Keratinocyte (primary cell): ENCODE data around the gene MARCHF10.

ENCODE experiments used
- EZH2 ChIP-seq: IDR thresholded peaks from one replicate; pipeline ENCODE4 v1.6.1; 2012; ENCODE audit warnings: inconsistent platforms, mild to moderate bottlenecking, low read length, moderate library complexity
- TF ChIP-seq, protein P1 (sequence below), 3 experiments: IDR thresholded peaks in 1 of 3; conservative IDR thresholded peaks in 1 of 3; optimal IDR thresholded peaks in 1 of 3; 2 replicates in 2 of 3; 3 replicates in 1 of 3; pipeline versions ENCODE3 to v1.5.1; 2011; ENCODE audit warnings: low read length in 3 of 3, mild to moderate bottlenecking in 3 of 3, moderate library complexity in 2 of 3, control low read depth in 1 of 3, inconsistent platforms in 1 of 3; ENCODE audit not compliant: insufficient read depth in 2 of 3; ENCODE audit errors: extremely low read depth in 1 of 3

DNA sequence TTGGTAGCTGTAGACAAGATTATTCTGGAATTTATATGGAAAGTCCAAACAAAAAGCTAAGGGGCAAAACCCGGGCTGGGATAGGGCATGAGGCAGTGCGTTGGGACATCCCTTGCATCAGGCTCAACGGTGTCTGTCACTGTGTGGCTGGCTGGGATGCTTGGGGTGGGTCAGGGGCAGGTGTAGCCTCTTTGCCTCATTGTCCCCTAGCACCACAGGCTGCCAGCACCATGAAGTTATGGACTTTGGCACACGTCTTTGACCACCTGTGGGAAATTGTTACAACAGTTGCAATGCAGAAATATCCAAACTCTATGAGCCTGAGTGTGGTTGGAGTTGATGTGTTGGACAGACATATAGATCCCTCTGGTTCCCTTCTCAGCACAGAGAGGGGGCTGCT, 32.8 kb upstream of the MARCHF10 start:
- TF ChIP-seq EZH2, result no peak
- TF ChIP-seq, protein P1, sequence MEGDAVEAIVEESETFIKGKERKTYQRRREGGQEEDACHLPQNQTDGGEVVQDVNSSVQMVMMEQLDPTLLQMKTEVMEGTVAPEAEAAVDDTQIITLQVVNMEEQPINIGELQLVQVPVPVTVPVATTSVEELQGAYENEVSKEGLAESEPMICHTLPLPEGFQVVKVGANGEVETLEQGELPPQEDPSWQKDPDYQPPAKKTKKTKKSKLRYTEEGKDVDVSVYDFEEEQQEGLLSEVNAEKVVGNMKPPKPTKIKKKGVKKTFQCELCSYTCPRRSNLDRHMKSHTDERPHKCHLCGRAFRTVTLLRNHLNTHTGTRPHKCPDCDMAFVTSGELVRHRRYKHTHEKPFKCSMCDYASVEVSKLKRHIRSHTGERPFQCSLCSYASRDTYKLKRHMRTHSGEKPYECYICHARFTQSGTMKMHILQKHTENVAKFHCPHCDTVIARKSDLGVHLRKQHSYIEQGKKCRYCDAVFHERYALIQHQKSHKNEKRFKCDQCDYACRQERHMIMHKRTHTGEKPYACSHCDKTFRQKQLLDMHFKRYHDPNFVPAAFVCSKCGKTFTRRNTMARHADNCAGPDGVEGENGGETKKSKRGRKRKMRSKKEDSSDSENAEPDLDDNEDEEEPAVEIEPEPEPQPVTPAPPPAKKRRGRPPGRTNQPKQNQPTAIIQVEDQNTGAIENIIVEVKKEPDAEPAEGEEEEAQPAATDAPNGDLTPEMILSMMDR (optimal IDR thresholded peaks at IDR 0.05 in 1 of 3, IDR thresholded peaks at IDR 0.05 in 1 of 3, conservative IDR thresholded peaks at IDR 0.05 in 1 of 3; ENCODE audit: extremely low read depth in 1 of 3, insufficient read depth in 2 of 3, low read length in 3 of 3), result no peak
